HG02678 (cell line): ENCODE data around the gene BTAF1.
"Not testable (repeated sequence)": the region's sequence is repeated elsewhere in the genome, so short reads cannot be mapped to it uniquely, and the experiment has no call there.

Experiments
- ATAC-seq: cut with Tn5 transposase; IDR thresholded peaks from one replicate; pipeline ENCODE4 v1.9.1; 2021; ENCODE audit warnings: mild to moderate bottlenecking, moderate library complexity; ENCODE audit not compliant: unreplicated experiment

BTAF1 gene

GRCh38 chr10:91923371-91924211 is at the start of gene BTAF1:
Gene BTAF1, plus strand, starts transcription at chr10:91923770. Its CDS starts 307 bp downstream, at chr10:91924077.
- ATAC-seq = peak; percentile 97

GRCh38 chr10:91875156-91875555 is 48.4 kb upstream of the BTAF1 start:
- no peak for ATAC-seq

GRCh38 chr10:91875779-91876178 is 47.8 kb upstream of the BTAF1 start:
- no peak for ATAC-seq

GRCh38 chr10:91879515-91880170 is 43.9 kb upstream of the BTAF1 start:
- ATAC-seq = no peak

GRCh38 chr10:91880310-91880709 is 43.3 kb upstream of the BTAF1 start:
- no peak for ATAC-seq

GRCh38 chr10:91883549-91884444 is 39.8 kb upstream of the BTAF1 start:
- no peak for ATAC-seq

- no peak for ATAC-seq
These were observed 39.0 kb upstream of the BTAF1 start for GRCh38 chr10:91884536-91884935.

DNA sequence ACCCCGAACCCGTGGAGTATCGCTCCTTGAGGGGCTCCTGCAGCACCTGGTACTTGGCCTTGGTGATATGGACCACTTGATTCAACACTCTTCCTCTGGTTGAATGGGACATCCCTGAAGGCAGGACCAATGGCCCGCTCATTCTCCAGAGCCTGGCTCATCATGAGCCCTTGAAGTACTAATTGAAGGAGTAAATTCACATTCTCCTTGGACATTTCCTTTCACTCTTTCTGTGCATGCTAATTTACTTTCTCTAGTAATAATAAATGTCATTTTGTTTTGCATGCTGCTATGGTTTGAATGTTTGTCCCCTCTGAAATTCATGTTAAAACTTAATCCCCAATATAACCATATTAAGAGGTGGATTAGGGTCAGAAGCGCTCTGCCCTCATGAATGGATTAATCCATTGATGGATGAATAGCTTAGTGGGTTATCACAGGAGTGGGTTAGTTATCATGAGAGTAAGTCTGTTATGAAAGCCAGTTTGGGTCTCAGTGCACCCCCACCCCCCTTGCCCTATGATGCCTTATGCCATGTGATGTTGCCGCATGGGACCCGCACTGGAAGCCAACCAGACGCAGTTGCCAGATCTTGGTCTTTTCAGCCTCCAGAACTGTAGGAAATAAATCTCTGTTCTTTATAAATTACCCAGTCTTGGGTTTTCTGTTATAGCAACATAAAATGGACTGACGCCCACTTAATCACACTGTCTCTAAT is 38.0 kb upstream of the BTAF1 start:
- ATAC-seq = no peak

DNA sequence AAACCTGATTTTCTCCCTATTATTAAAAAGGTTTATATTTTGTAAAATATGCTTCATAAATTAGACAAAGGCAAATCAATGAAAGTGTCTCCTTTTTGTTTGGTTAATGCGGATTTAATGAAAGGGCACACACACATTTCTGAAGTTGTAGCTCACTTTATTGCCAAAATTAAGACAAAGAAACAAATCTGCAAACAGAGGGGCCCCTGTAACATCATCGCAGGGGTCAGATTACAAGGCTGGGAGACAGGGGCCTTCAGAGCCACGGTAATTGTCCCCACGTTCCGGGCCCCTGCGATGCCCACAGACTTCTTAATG is 36.7 kb upstream of the BTAF1 start:
- ATAC-seq = no peak

- ATAC-seq = no peak
These were observed 36.1 kb upstream of the BTAF1 start for GRCh38 chr10:91887272-91888076.

DNA sequence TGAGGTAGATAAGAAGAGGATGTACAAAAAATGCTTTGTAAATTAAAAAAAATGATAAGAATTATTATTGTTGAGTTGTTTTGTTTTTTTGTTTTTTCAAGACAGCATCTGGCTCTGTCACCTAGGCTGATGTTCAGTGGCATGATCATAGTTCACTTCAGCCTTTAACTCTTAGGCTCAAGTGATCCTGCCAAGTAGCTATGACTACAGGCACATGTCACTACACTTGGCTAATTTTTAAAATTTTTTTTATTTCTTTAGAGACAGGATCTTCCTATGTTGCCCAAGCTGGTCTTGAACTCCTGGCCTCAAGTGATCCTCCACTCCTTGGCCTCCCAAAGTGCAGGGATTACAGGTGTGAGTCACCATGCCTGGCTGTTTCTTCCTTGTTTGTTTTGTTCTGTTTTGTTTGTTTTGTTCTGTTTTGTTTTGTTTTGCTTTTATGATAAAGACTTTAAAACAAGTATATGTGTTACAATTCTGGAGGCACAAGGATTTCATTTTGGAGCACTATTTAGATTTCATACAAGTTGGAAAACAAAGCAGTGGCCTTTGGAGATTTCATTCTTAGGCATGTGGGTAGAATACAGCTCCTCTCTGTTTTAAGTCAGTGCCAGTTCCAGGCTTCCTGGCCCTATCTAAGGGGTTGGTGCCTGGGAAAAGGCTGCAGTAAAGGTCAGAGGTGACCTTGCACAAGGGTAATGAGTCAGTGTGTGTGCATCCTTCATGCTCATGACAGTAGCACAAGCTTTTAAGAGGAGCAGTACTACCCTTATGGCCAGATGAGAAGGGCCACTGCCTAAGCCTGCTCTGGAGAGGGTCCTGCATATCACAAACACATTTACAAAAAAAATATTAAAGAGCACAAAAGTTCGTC is 32.2 kb upstream of the BTAF1 start:
- no peak for ATAC-seq

- ATAC-seq = no peak
These were observed 30.5 kb upstream of the BTAF1 start for GRCh38 chr10:91893051-91893450.

GRCh38 chr10:91894261-91894685 is 29.3 kb upstream of the BTAF1 start:
- not testable (repeated sequence) for ATAC-seq

GRCh38 chr10:91896212-91896756 is 27.3 kb upstream of the BTAF1 start:
- ATAC-seq = no peak

DNA sequence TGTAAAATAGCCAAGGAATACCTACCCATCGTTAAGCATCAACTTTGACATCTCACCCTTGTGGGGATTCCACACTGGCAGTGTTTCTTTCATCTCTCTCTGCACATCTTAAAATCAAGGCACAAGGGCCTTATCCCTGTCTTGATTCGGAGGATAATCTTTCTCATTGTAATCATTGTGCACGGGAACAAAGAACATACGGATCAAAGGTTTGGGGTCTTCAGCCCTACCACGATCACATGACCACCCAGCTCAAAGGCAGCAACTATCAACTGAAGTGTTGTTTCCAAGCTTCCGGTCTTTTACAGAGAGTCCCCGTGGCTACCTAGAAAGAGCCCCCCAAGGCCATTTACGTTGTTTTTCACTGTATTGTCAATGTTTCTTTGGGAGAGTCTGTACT is 26.1 kb upstream of the BTAF1 start:
- no peak for ATAC-seq

- ATAC-seq = no peak
These were observed 21.5 kb upstream of the BTAF1 start for GRCh38 chr10:91901784-91902677.

GRCh38 chr10:91907033-91907594 is 16.5 kb upstream of the BTAF1 start:
- ATAC-seq = no peak
